Right cardiac atrium (tissue), 5 donors: Measurements from ENCODE around the gene HCN3. TPM values are rescaled to one million over a fixed set of nuclear protein-coding genes. Genes with fewer than 3 reads are reported as not detected.
"Not testable (repeated sequence)": the region's sequence is repeated elsewhere in the genome, so short reads cannot be mapped to it uniquely, and the experiment has no call there.

Source experiments
- ATAC-seq, 2 donors: fragments of 200-7000 bp; cut with Tn5 transposase; one replicate each; pipeline versions ENCODE4 v1.8.0 to v1.9.1; 2020; ENCODE audit warnings: moderate library complexity in 2 of 2, mild to moderate bottlenecking in 1 of 2
- DNase-seq, 3 donors: peaks; one replicate each; pipeline ENCODE4 v3.0.0-alpha.2; 2020
- H3K27ac ChIP-seq: one replicate; pipeline ENCODE4 v1.5.1; 2013; ENCODE audit warnings: mild to moderate bottlenecking, low read length, control low read depth, moderate library complexity
- H3K27me3 ChIP-seq: one replicate; pipeline ENCODE4 v1.6.1; 2013; ENCODE audit not compliant: control insufficient read depth, insufficient read depth
- H3K4me1 ChIP-seq: one replicate; pipeline ENCODE4 v1.6.1; 2013; ENCODE audit warnings: low read length; ENCODE audit not compliant: control insufficient read depth, insufficient read depth
- H3K4me3 ChIP-seq: one replicate; pipeline ENCODE4 v1.5.1; 2013; ENCODE audit warnings: low read length, control low read depth
- H3K9me3 ChIP-seq: one replicate; pipeline ENCODE4 v1.6.1; 2013; ENCODE audit warnings: low read length; ENCODE audit not compliant: control insufficient read depth
- WGBS: extraction: QIAGEN DNeasy Blood & Tissue Kit; methylation state at CpG from one replicate; pipeline ENCODE4 v1.1.7; 2013; 5-methylcytosine and 5-hydroxymethylcytosine counted together
- intact Hi-C, 4 donors: fragments of 100-400 bp; cut with DNase I; formaldehyde crosslinking; loops; one replicate each; pipeline versions ENCODE4 v1.11.0 to v1.14.0; 2022 to 2023
- polyA plus RNA-seq: library from polyadenylated mRNA; stranded (reverse); fragments of 200-250 nt; gene quantifications from one replicate; pipeline ENCODE4 v1.2.3, GENCODE V29; 2013
- total RNA-seq, 4 donors: library from RNA; stranded (reverse); fragmentation: NEBNext Ultra II Directional; extraction: Animal tissue kit (Norgen Biotek cat#: 25700); gene quantifications; one replicate each; pipeline ENCODE4 v1.2.1, GENCODE V29; 2021
- donor health status: healthy with polysubstance abuse.
- donor health status: DM: no; HTN: yes; CAD: no.
- donor health status: DM: no; HTN: no; CAD: no.
- donor health status: DM: no; HTN: yes; CAD: no; lungs with severe emphysema.
- donor health status: DM: yes; HTN: yes; CAD: no.

Gene HCN3
- total and polyA plus RNA-seq, 5 donors = 0.77 to 1.4 (median 0.97) TPM

GRCh38 chr1:155324717-155325602, 47.7 kb downstream of the HCN3 start:
- DNase-seq (peak; percentile 61 to 80 (median 79)), ATAC-seq (peak in 1 of 2 donors; percentile 0)
- Histone ChIP-seq H3K27me3 (no peaks in the 10 kb centered on the region), H3K4me1 (peaks cover 4% of the 10 kb centered on the region), H3K4me3 (peak overlapping the region; percentile 72), H3K9me3 (no peaks in the 10 kb centered on the region), H3K27ac (peak overlapping the region; percentile 9)
- intact Hi-C loops = loop anchor here (5.0 to 10.0 kb wide), 4 partner anchors 48 to 180 kb away; partner anchors contain the start of genes HCN3 (in 4 of the 4) and ENTREP3 (in 1 of the 4)
- 12% methylated on average over 59 of the region's 59 CpGs for WGBS

DNA sequence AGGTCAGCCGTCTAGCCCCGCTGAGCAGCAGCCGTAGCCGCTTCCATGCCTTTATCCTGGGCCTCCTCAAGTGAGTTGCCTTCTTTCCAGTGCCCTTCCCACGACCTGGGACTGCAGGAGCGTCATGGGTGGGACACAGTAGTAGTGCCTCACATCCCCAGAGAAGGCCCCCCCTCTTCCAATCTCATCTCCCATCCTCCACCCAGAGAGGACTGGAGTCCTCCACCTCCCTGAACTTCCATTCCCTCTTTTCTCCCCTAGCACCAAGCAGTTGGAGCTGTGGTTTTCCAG, 48.3 kb downstream of the HCN3 start:
- H3K4me1 ChIP-seq = peaks cover 4% of the 10 kb centered on the region

GRCh38 chr1:155326020-155326526, 48.8 kb downstream of the HCN3 start:
- DNase-seq (no peak), ATAC-seq (no peak)
- Histone ChIP-seq H3K27me3 (no peaks in the 10 kb centered on the region), H3K4me1 (peaks cover 4% of the 10 kb centered on the region), H3K9me3 (no peaks in the 10 kb centered on the region), H3K4me3 (no peak overlapping the region), H3K27ac (no peak overlapping the region)
- WGBS = 80% methylated on average over 6 of the region's 6 CpGs
- intact Hi-C loops = loop anchor here in 1 of 4 donors (10.0 kb wide), 1 partner anchor 179 kb away; no protein-coding TSS in a partner anchor

More for the DNA sequence above, 48.3 kb downstream of the HCN3 start:
- DNase-seq (no peak), ATAC-seq (no peak)
- H3K27ac ChIP-seq = no peak overlapping the region
- H3K27me3 ChIP-seq = no peaks in the 10 kb centered on the region
- 60% methylated on average over 6 of the region's 6 CpGs for WGBS
- H3K4me3 ChIP-seq = no peak overlapping the region
- H3K9me3 ChIP-seq = no peaks in the 10 kb centered on the region
- intact Hi-C loops = loop anchor here in 1 of 4 donors (10.0 kb wide), 1 partner anchor 179 kb away; no protein-coding TSS in a partner anchor

- Histone ChIP-seq H3K27ac (no peak overlapping the region), H3K4me3 (no peak overlapping the region), H3K27me3 (no peaks in the 10 kb centered on the region), H3K4me1 (peaks cover 4% of the 10 kb centered on the region), H3K9me3 (no peaks in the 10 kb centered on the region)
- DNase-seq = peak; percentile 27 to 66 (median 64)
- 82% methylated on average over 7 of the region's 7 CpGs for WGBS
- no peak for ATAC-seq
- intact Hi-C loops = loop anchor here in 1 of 4 donors (10.0 kb wide), 1 partner anchor 178 kb away; no protein-coding TSS in a partner anchor
These were observed 49.4 kb downstream of the HCN3 start for GRCh38 chr1:155326631-155327037.

- Histone ChIP-seq H3K27me3 (no peaks in the 10 kb centered on the region), H3K27ac (no peak overlapping the region), H3K4me3 (no peak overlapping the region), H3K9me3 (no peaks in the 10 kb centered on the region), H3K4me1 (no peaks in the 10 kb centered on the region)
- intact Hi-C loops = loop anchor here in 1 of 4 donors (10.0 kb wide), 1 partner anchor 177 kb away; no protein-coding TSS in a partner anchor
- no peak for ATAC-seq
- DNase-seq = no peak
- 85% methylated on average over 4 of the region's 4 CpGs for WGBS
These were observed 50.7 kb downstream of the HCN3 start for GRCh38 chr1:155327981-155328380.

DNA sequence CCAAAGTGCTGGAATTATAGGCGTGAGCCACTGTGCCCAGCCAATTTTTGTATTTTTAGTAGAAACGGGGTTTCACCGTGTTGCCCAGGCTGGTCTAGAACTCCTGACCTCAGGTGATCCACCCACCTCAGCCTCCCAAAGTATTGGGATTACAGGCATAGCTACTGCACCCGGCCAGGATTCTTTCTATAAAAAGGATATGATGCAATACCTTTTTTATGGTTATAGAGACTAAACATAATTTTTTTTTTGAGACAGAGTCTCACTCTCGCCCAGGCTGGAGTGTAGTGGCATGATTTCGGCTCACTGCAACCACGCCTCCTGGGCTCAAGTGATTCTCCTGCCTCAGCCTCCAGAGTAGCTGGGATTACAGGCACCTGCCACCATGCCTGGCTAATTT, 51.6 kb downstream of the HCN3 start:
- ATAC-seq, H3K4me1 ChIP-seq, H3K9me3 ChIP-seq, DNase-seq, H3K27ac ChIP-seq, H3K4me3 ChIP-seq, H3K27me3 ChIP-seq: not testable (repeated sequence)
- 84% methylated on average over 7 of the region's 7 CpGs for WGBS
- intact Hi-C loops = loop anchor here in 1 of 4 donors (10.0 kb wide), 1 partner anchor 176 kb away; no protein-coding TSS in a partner anchor

DNA sequence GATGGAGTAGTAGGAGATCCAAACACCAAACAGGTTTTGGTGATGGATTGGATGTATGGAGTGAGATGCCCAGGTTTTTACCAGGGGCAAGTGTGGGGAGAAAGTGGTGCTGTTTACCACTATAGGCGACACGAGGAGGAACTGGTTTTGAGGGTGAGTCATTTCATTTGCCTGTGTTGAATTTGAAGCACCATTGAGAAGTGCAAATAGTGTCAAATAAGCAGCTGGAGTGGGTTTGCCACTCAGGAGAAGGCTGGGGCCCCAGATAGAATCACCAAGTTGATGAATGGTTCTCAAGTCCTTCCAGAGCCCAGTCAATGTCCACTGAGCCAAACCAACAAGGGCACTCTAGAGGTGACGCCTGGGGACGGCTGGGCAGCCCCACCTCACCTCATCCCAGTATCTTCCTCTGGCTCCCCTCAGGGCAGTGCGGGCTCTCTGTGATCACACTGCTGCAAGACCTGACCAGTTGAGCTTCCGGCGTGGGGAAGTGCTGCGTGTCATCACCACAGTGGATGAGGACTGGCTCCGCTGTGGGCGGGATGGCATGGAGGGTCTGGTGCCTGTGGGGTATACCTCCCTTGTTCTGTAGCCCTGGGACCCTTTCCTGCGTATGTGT, 52.8 kb downstream of the HCN3 start:
- Histone ChIP-seq H3K4me1 (no peaks in the 10 kb centered on the region), H3K27ac (no peak overlapping the region), H3K9me3 (no peaks in the 10 kb centered on the region), H3K27me3 (no peaks in the 10 kb centered on the region), H3K4me3 (no peak overlapping the region)
- DNase-seq (no peak), ATAC-seq (no peak)
- WGBS = 87% methylated on average over 11 of the region's 11 CpGs
- intact Hi-C loops = loop anchor here in 1 of 4 donors (10.0 kb wide), 1 partner anchor 175 kb away; no protein-coding TSS in a partner anchor

DNA sequence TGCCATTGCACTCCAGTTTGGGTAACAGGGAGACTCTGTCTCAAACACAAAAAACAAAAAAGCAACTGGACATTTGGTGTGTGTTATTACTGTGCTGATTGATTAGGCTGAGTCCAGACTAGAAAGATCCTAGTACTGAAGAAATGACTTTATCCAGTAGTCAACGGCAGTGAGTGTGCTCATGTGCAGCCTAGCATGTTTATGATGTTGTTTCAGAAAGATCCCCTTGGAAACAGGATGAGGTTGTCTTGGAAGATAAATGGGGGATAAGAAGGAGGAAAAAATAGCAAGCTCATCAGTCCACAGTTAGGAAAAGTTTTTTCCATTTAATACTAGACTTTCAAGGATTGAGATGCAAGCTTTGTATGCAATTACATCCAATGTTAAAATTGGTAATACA, 57.7 kb downstream of the HCN3 start:
- Histone ChIP-seq H3K27ac (no peak overlapping the region), H3K4me3 (no peak overlapping the region), H3K27me3 (no peaks in the 10 kb centered on the region), H3K9me3 (no peaks in the 10 kb centered on the region), H3K4me1 (no peaks in the 10 kb centered on the region)
- intact Hi-C loops = no loop called here
- no peak for ATAC-seq
- WGBS = 46% methylated on average over 1 of the region's 1 CpG
- DNase-seq = no peak

Other genes starting within 250 kb of the HCN3 start
- gene DCST2, start 243.7 kb upstream of the HCN3 start, total RNA-seq = under 1 TPM in 3 of 4 donors, not detected in 1; 0.25 to 0.33 (median 0.32) TPM
- gene DCST2, start 243.7 kb upstream of the HCN3 start, polyA plus RNA-seq = 0.23 TPM
- gene DCST1, start 243.6 kb upstream of the HCN3 start, total RNA-seq = not detected
- not detected for gene DCST1, start 243.6 kb upstream of the HCN3 start, polyA plus RNA-seq
- 100 to 1,000 TPM in 1 of 4 donors, 10 to 100 TPM in 3; 51.2 to 106 (median 63.6) TPM for gene ADAM15, start 226.1 kb upstream of the HCN3 start, total RNA-seq
- gene ADAM15, start 226.1 kb upstream of the HCN3 start, polyA plus RNA-seq = 68.4 TPM
- 1 to 10 TPM; 3.3 to 4.2 (median 3.7) TPM for gene EFNA4, start 213.7 kb upstream of the HCN3 start, total RNA-seq
- 3.0 TPM for gene EFNA4, start 213.7 kb upstream of the HCN3 start, polyA plus RNA-seq
- 1 to 10 TPM in 3 of 4 donors, under 1 TPM in 1; 0.78 to 1.9 (median 1.2) TPM for gene EFNA3, start 198.6 kb upstream of the HCN3 start, total RNA-seq
- gene EFNA3, start 198.6 kb upstream of the HCN3 start, polyA plus RNA-seq = 1.1 TPM
- 10 to 100 TPM; 25.4 to 41.4 (median 36.4) TPM for gene EFNA1, start 149.6 kb upstream of the HCN3 start, total RNA-seq
- 28.8 TPM for gene EFNA1, start 149.6 kb upstream of the HCN3 start, polyA plus RNA-seq
- 10 to 100 TPM in 2 of 4 donors, 1 to 10 TPM in 2; 8.1 to 10.1 (median 9.3) TPM for gene SLC50A1, start 141.6 kb upstream of the HCN3 start, total RNA-seq
- gene SLC50A1, start 141.6 kb upstream of the HCN3 start, polyA plus RNA-seq = 13.6 TPM
- 10 to 100 TPM; 71.2 to 81.6 (median 74.6) TPM for gene DPM3, start 136.9 kb upstream of the HCN3 start, total RNA-seq
- gene DPM3, start 136.9 kb upstream of the HCN3 start, polyA plus RNA-seq = 186 TPM
- gene KRTCAP2, start 104.2 kb upstream of the HCN3 start, total RNA-seq = 100 to 1,000 TPM; 122 to 150 (median 130) TPM
- gene KRTCAP2, start 104.2 kb upstream of the HCN3 start, polyA plus RNA-seq = 217 TPM
- under 1 TPM; 0.17 to 0.37 (median 0.26) TPM for gene TRIM46, start 103.6 kb upstream of the HCN3 start, total RNA-seq
- 0.18 TPM for gene TRIM46, start 103.6 kb upstream of the HCN3 start, polyA plus RNA-seq
- gene THBS3, start 69.6 kb upstream of the HCN3 start, total RNA-seq = 10 to 100 TPM; 16.5 to 33.4 (median 20.1) TPM
- gene THBS3, start 69.6 kb upstream of the HCN3 start, polyA plus RNA-seq = 19.6 TPM
- 10 to 100 TPM; 20.1 to 24.3 (median 21.1) TPM for gene MTX1, start 68.8 kb upstream of the HCN3 start, total RNA-seq
- gene MTX1, start 68.8 kb upstream of the HCN3 start, polyA plus RNA-seq = 31.9 TPM
- 10 to 100 TPM; 14.2 to 22.3 (median 15.8) TPM for gene ENTREP3, start 22.0 kb upstream of the HCN3 start, total RNA-seq
- gene ENTREP3, start 22.0 kb upstream of the HCN3 start, polyA plus RNA-seq = 9.4 TPM
- 10 to 100 TPM; 50.3 to 65.2 (median 54.9) TPM for gene SCAMP3, start 15.1 kb upstream of the HCN3 start, total RNA-seq
- 59.3 TPM for gene SCAMP3, start 15.1 kb upstream of the HCN3 start, polyA plus RNA-seq
- 10 to 100 TPM; 19.4 to 26.2 (median 22.5) TPM for gene CLK2, start 4.0 kb upstream of the HCN3 start, total RNA-seq
- 21.8 TPM for gene CLK2, start 4.0 kb upstream of the HCN3 start, polyA plus RNA-seq
- gene PKLR, start 24.0 kb downstream of the HCN3 start, total RNA-seq = not detected
- not detected for gene PKLR, start 24.0 kb downstream of the HCN3 start, polyA plus RNA-seq
- gene FDPS, start 31.4 kb downstream of the HCN3 start, total RNA-seq = 100 to 1,000 TPM in 2 of 4 donors, 10 to 100 TPM in 2; 78.9 to 113 (median 99.1) TPM
- gene FDPS, start 31.4 kb downstream of the HCN3 start, polyA plus RNA-seq = 103 TPM
- 10 to 100 TPM; 20.8 to 29.7 (median 24.5) TPM for gene RUSC1, start 43.4 kb downstream of the HCN3 start, total RNA-seq
- 23.2 TPM for gene RUSC1, start 43.4 kb downstream of the HCN3 start, polyA plus RNA-seq